HG03025 (cell line): Measurements from ENCODE around the gene KCNE2.
"Not testable (repeated sequence)": the region's sequence is repeated elsewhere in the genome, so short reads cannot be mapped to it uniquely, and the experiment has no call there.

ENCODE experiments used
- ATAC-seq: cut with Tn5 transposase; IDR thresholded peaks from one replicate; pipeline ENCODE4 v1.9.1; 2021; ENCODE audit warnings: mild to moderate bottlenecking, moderate library complexity; ENCODE audit not compliant: unreplicated experiment, low FRiP score

Gene KCNE2

GRCh38 chr21:34405686-34406085 lies 41.9 kb downstream of the KCNE2 start:
- ATAC-seq: not testable (repeated sequence)

- not testable (repeated sequence) for ATAC-seq
These were observed 42.3 kb downstream of the KCNE2 start for GRCh38 chr21:34406102-34406501.

GRCh38 chr21:34406676-34407075 lies 42.9 kb downstream of the KCNE2 start:
- not testable (repeated sequence) for ATAC-seq

DNA sequence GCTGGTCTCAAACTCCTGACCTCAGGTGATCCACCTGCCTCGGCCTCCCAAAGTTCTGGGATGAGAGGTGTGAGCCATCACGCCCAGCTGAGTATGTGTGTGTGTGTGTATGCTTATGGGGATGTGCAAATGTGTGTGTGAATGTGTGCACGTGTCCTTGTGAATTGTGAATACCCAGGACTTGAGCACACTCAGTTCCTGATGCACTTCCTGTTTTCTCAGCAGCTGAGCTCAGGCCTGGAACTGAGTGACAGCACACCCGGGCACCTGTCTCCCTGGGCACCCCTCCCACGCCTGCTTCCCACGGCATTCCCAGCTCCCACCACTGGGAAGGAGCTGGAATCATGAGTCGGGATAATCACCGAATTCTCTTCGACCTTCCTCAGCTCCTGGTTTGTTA lies 43.5 kb downstream of the KCNE2 start:
- not testable (repeated sequence) for ATAC-seq

DNA sequence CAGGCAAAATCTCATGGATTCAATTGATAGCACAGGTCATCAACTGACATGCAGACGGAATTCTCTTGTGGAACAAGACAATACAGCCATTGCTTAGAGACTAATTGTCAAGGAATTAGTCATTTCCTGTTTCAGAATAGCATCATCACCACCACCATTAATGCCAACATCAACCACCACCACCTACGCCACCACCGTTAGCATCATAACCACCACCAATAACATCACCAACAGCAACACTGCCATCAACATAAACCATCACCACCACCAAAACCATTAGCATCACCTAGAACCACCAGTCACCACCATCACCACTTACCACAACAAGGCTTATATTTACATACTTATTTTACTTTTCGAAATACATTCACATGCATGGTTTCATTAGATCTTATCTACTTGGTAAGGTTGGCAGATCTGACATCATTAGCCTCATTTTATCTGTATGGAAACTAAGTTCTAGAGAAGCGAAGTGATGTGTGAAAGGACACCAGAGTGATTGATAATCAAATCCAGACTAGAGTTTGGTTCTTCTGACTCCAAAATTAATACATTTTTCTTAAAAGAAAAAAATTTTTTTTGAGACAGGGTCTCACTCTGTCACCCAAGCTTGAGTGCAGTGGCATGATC lies 53.8 kb downstream of the KCNE2 start:
- not testable (repeated sequence) for ATAC-seq
